Jurkat, Clone E6-1 (cell line): Measurements from ENCODE around the gene CATSPER4.
A peak's percentile ranks its signal among the peaks of the same experiment; 100 is the strongest.
"Not testable (repeated sequence)": the region's sequence is repeated elsewhere in the genome, so short reads cannot be mapped to it uniquely, and the experiment has no call there.

Experiments used
- DNase-seq: peaks from one replicate; pipeline ENCODE4 v3.0.0-alpha.2; 2011; ENCODE audit warnings: low read depth, low spot score
- H3K4me3 ChIP-seq: 2 replicates; pipeline ENCODE4 v1.5.1; 2011; ENCODE audit warnings: mild to moderate bottlenecking, low read length, control low read depth, moderate library complexity

Gene CATSPER4

GRCh38 chr1:26225033-26225831 is 34.8 kb downstream of the CATSPER4 start:
- no peak for DNase-seq
- no peak overlapping the region for H3K4me3 ChIP-seq

GRCh38 chr1:26230682-26231081 is 40.3 kb downstream of the CATSPER4 start:
- not testable (repeated sequence) for H3K4me3 ChIP-seq, DNase-seq

GRCh38 chr1:26233903-26234643 is 43.7 kb downstream of the CATSPER4 start, which contains the start of gene CEP85:
CEP85 (plus strand) TSS chr1:26234200; CDS start chr1:26239784, 5,584 bp downstream.
- DNase-seq: peak; percentile 97
- peak within 1 kb of the TSS; percentile 99 for H3K4me3 ChIP-seq

- peak; percentile 19 for DNase-seq
Measured at GRCh38 chr1:26234644-26235370, 44.4 kb downstream of the CATSPER4 start.

GRCh38 chr1:26237230-26237966 is 47.0 kb downstream of the CATSPER4 start:
- DNase-seq: no peak
- H3K4me3 ChIP-seq: no peak overlapping the region

More at GRCh38 chr1:26234644-26235370, 44.4 kb downstream of the CATSPER4 start:
- H3K4me3 ChIP-seq: peak overlapping the region; percentile 99

- no peak for DNase-seq
- no peak overlapping the region for H3K4me3 ChIP-seq
Measured at GRCh38 chr1:26239936-26240335, 49.5 kb downstream of the CATSPER4 start.
